Neuronal stem cell (in vitro differentiated cells): ENCODE results near the gene FILIP1L.

Experiments used
- DNase-seq: peaks from one replicate; pipeline ENCODE4 v3.0.0-alpha.2; 2013; ENCODE audit warnings: low spot score
- H2AFZ ChIP-seq: one replicate; pipeline ENCODE4 v1.6.1; 2013; ENCODE audit warnings: mild to moderate bottlenecking, low read length, inconsistent platforms
- H2AK5ac ChIP-seq: 2 replicates; pipeline ENCODE4 v1.6.1; 2013; ENCODE audit warnings: low read depth, mild to moderate bottlenecking, inconsistent platforms, low read length, moderate library complexity, mixed read lengths
- H2BK120ac ChIP-seq: 2 replicates; pipeline ENCODE4 v1.6.1; 2013; ENCODE audit warnings: low read depth, mild to moderate bottlenecking, inconsistent platforms, low read length, moderate library complexity, mixed read lengths
- H2BK12ac ChIP-seq: one replicate; pipeline ENCODE4 v1.6.1; 2013; ENCODE audit warnings: low read length, inconsistent platforms
- H2BK15ac ChIP-seq: 2 replicates; pipeline ENCODE4 v1.6.1; 2013; ENCODE audit warnings: mild to moderate bottlenecking, low read length, inconsistent platforms, mixed read lengths
- H2BK5ac ChIP-seq: one replicate; pipeline ENCODE4 v1.6.1; 2013; ENCODE audit warnings: inconsistent platforms, mild to moderate bottlenecking, low read length, moderate library complexity
- H3K14ac ChIP-seq: one replicate; pipeline ENCODE4 v1.6.1; 2013; ENCODE audit warnings: low read length, inconsistent platforms
- H3K18ac ChIP-seq: 2 replicates; pipeline ENCODE4 v1.6.1; 2013; ENCODE audit warnings: low read length, inconsistent platforms
- H3K23ac ChIP-seq: 2 replicates; pipeline ENCODE4 v1.6.1; 2013; ENCODE audit warnings: low read depth, mild to moderate bottlenecking, mixed read lengths, low read length, inconsistent platforms; ENCODE audit not compliant: poor library complexity
- H3K27ac ChIP-seq: replicated peaks from 3 replicates; pipeline ENCODE4 v1.5.1; 2013; ENCODE audit warnings: low read length, inconsistent platforms
- H3K27me3 ChIP-seq, 3 experiments: 2 replicates each; pipeline ENCODE4 v1.6.1; 2013; ENCODE audit warnings: low read length in 3 of 3, mild to moderate bottlenecking in 2 of 3, inconsistent platforms in 1 of 3, low read depth in 1 of 3, mixed read lengths in 1 of 3, moderate library complexity in 1 of 3; ENCODE audit not compliant: control insufficient read depth in 3 of 3, insufficient read depth in 3 of 3
- H3K36me3 ChIP-seq, 2 donors: replicated peaks in 1 of 2; 2 replicates each; pipeline ENCODE4 v1.6.1; 2013; ENCODE audit warnings: low read length in 2 of 2; ENCODE audit not compliant: control insufficient read depth in 2 of 2, insufficient read depth in 2 of 2
- H3K4ac ChIP-seq: 2 replicates; pipeline ENCODE4 v1.6.1; 2013; ENCODE audit warnings: inconsistent platforms, mild to moderate bottlenecking, low read length, moderate library complexity
- H3K4me1 ChIP-seq, 2 donors: 1 replicate in 1 of 2; 2 replicates in 1 of 2; pipeline ENCODE4 v1.6.1; 2013; ENCODE audit warnings: low read length in 2 of 2, low read depth in 1 of 2; ENCODE audit not compliant: control insufficient read depth in 2 of 2, insufficient read depth in 1 of 2
- H3K4me2 ChIP-seq: one replicate; pipeline ENCODE4 v1.6.1; 2013; ENCODE audit warnings: mild to moderate bottlenecking, low read length, inconsistent platforms; ENCODE audit not compliant: insufficient read depth, poor library complexity, severe bottlenecking
- H3K4me3 ChIP-seq, 2 donors: 2 replicates each; pipeline ENCODE4 v1.5.1; 2013; ENCODE audit warnings: low read length in 2 of 2, mild to moderate bottlenecking in 2 of 2, inconsistent platforms in 1 of 2, moderate library complexity in 1 of 2
- H3K79me1 ChIP-seq: one replicate; pipeline ENCODE4 v1.6.1; 2013; ENCODE audit warnings: low read depth, mild to moderate bottlenecking, inconsistent platforms, low read length, moderate library complexity
- H3K9ac ChIP-seq: one replicate; pipeline ENCODE4 v1.6.1; 2013; ENCODE audit warnings: mild to moderate bottlenecking, low read depth, low read length, inconsistent platforms; ENCODE audit not compliant: poor library complexity
- H3K9me3 ChIP-seq, 2 donors: replicated peaks in 1 of 2; 2 replicates each; pipeline versions ENCODE3 to v1.6.1; 2013; ENCODE audit warnings: low read length in 2 of 2, mild to moderate bottlenecking in 2 of 2, inconsistent platforms in 1 of 2, low read depth in 1 of 2, mixed read lengths in 1 of 2, moderate library complexity in 1 of 2; ENCODE audit not compliant: control insufficient read depth in 2 of 2, insufficient read depth in 1 of 2
- H4K8ac ChIP-seq: one replicate; pipeline ENCODE4 v1.6.1; 2013; ENCODE audit warnings: low read depth, mild to moderate bottlenecking, inconsistent platforms, low read length, moderate library complexity
- H4K91ac ChIP-seq: one replicate; pipeline ENCODE4 v1.6.1; 2013; ENCODE audit warnings: low read length, low read depth, mild to moderate bottlenecking, inconsistent platforms; ENCODE audit not compliant: poor library complexity
- WGBS, 2 donors: extraction: QIAGEN DNeasy Blood & Tissue Kit; methylation state at CpG; one replicate each; pipeline ENCODE4 v1.1.7; 2013; ENCODE audit warnings: missing lambda C conversion rate in 2 of 2, mixed read lengths in 1 of 2; ENCODE audit not compliant: insufficient read length in 2 of 2, insufficient replicate concordance in 1 of 2; ENCODE audit errors: extremely low coverage in 2 of 2; 5-methylcytosine and 5-hydroxymethylcytosine counted together

The FILIP1L gene

DNA sequence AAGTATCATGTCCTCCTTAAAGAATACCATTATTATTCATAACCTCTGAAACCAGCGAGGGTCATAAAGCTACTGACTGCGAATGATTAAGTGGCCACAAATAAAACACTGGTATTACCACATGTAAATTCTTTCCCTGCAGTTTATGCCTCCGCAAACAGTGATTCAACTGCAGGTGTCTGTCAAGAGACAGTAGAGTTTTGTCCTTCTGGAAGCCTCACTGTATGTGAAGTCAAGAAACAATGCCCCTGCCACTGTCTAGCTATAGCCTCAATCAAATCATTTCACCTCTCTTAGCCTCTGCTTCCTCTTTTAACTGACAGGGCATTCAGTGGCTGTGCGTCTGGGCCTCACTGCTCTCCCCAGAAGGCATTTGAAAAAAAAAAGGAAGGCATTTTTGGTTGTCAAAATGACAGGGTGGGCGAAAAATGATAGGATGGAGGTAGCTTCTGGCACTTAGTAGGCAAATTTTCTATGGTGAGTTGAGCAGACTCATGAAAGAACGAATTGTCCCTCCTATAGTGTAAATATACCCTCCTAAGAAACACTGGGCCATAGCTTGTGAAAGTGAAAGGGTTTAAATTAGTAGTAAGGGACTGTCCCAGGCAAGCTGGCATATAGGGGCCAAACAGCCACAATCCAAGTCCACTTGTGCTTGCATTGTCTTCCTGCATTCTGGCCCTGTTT, 66.7 kb downstream of the FILIP1L start:
- Histone ChIP-seq H2BK15ac (no peak overlapping the region), H2AK5ac (no peak overlapping the region), H3K18ac (no peak overlapping the region), H3K4me1 (peaks cover 3 to 19% of the 10 kb centered on the region in 2 donors), H3K27me3 (no peaks in the 10 kb centered on the region), H2AFZ (no peak overlapping the region), H2BK12ac (no peak overlapping the region), H3K27ac (no peak overlapping the region), H4K91ac (no peak overlapping the region), H2BK5ac (no peak overlapping the region), H3K9ac (no peak overlapping the region), H3K4me3 (no peak overlapping the region), H4K8ac (no peak overlapping the region), H3K14ac (no peak overlapping the region), H3K79me1 (no peaks in the 10 kb centered on the region), H3K36me3 (no peaks in the 10 kb centered on the region), H3K23ac (no peak overlapping the region), H3K4ac (no peak overlapping the region), H3K9me3 (no peaks in the 10 kb centered on the region), H2BK120ac (no peak overlapping the region), H3K4me2 (no peak overlapping the region)
- no CpG with 5 or more reads among the region's 6 CpGs for WGBS, 2 donors
- no peak for DNase-seq

DNA sequence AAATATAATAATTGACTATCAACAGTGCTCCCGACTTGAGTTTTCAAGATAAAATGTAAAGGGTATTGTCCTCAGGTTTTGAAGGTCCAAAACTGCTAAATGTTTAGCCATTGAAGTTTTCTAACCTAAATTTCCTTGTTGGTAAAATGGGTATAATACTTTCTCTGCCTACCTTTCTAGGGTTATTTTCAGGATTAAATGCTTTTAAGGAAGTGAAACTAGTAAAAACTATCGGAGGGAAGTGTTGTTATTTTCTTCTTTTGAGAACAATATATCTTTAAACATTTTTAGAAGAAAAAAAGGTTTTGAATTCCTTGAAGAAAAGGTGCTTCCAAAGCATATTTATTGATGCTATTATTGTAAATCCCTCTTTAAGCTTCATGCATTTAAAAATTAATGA, 67.3 kb downstream of the FILIP1L start:
- Histone ChIP-seq H2AFZ (no peak overlapping the region), H3K4me3 (no peak overlapping the region), H2BK120ac (no peak overlapping the region), H2BK5ac (no peak overlapping the region), H3K14ac (no peak overlapping the region), H3K9ac (no peak overlapping the region), H3K79me1 (no peaks in the 10 kb centered on the region), H3K27me3 (no peaks in the 10 kb centered on the region), H4K91ac (no peak overlapping the region), H2AK5ac (no peak overlapping the region), H3K4me2 (no peak overlapping the region), H3K9me3 (no peaks in the 10 kb centered on the region), H3K36me3 (no peaks in the 10 kb centered on the region), H3K27ac (no peak overlapping the region), H3K4me1 (peaks cover 3 to 19% of the 10 kb centered on the region in 2 donors), H2BK15ac (no peak overlapping the region), H3K4ac (no peak overlapping the region), H3K18ac (no peak overlapping the region), H2BK12ac (no peak overlapping the region), H4K8ac (no peak overlapping the region), H3K23ac (no peak overlapping the region)
- WGBS, 2 donors: no CpG with 5 or more reads among the region's 2 CpGs
- no peak for DNase-seq

GRCh38 chr3:100045696-100046095, 68.6 kb downstream of the FILIP1L start:
- DNase-seq: no peak
- no peaks in the 10 kb centered on the region for H3K79me1 ChIP-seq
- H3K18ac ChIP-seq: no peak overlapping the region
- H3K14ac ChIP-seq: no peak overlapping the region
- H3K27me3 ChIP-seq: no peaks in the 10 kb centered on the region
- no peak overlapping the region for H3K4ac ChIP-seq
- H3K9me3 ChIP-seq: no peaks in the 10 kb centered on the region
- no peak overlapping the region for H3K4me3 ChIP-seq
- H2AFZ ChIP-seq: no peak overlapping the region
- H4K91ac ChIP-seq: no peak overlapping the region
- no peaks in the 10 kb centered on the region for H3K36me3 ChIP-seq
- H2BK12ac ChIP-seq: no peak overlapping the region
- H3K23ac ChIP-seq: no peak overlapping the region
- H2BK15ac ChIP-seq: no peak overlapping the region
- no peak overlapping the region for H3K27ac ChIP-seq
- H2BK120ac ChIP-seq: no peak overlapping the region
- WGBS, 2 donors: no CpG with 5 or more reads among the region's 3 CpGs
- no peak overlapping the region for H2AK5ac ChIP-seq
- no peak overlapping the region for H3K9ac ChIP-seq
- no peak overlapping the region for H4K8ac ChIP-seq
- no peak overlapping the region for H3K4me2 ChIP-seq
- no peak overlapping the region for H2BK5ac ChIP-seq
- H3K4me1 ChIP-seq: peaks cover 5 to 19% of the 10 kb centered on the region in 2 donors

GRCh38 chr3:100044369-100044768, 69.9 kb downstream of the FILIP1L start:
- Histone ChIP-seq H3K18ac (no peak overlapping the region), H3K4me3 (no peak overlapping the region), H2BK120ac (no peak overlapping the region), H3K14ac (no peak overlapping the region), H3K23ac (no peak overlapping the region), H3K9me3 (no peaks in the 10 kb centered on the region), H3K27me3 (no peaks in the 10 kb centered on the region), H2AK5ac (no peak overlapping the region), H4K91ac (no peak overlapping the region), H2BK15ac (no peak overlapping the region), H3K36me3 (no peaks in the 10 kb centered on the region), H2BK12ac (no peak overlapping the region), H3K9ac (no peak overlapping the region), H3K4me1 (peaks cover 5 to 22% of the 10 kb centered on the region in 2 donors), H4K8ac (no peak overlapping the region), H2BK5ac (no peak overlapping the region), H3K79me1 (no peaks in the 10 kb centered on the region), H3K27ac (no peak overlapping the region), H3K4ac (no peak overlapping the region), H3K4me2 (no peak overlapping the region), H2AFZ (no peak overlapping the region)
- DNase-seq: no peak
